WTC11 (cell line): Measurements from ENCODE around the gene HPS1. TPM values are rescaled to one million over a fixed set of nuclear protein-coding genes. Genes with fewer than 3 reads are reported as not detected.

Experiments
- ATAC-seq: fragments of 200-7000 bp; cut with Tn5 transposase; 2 replicates; pipeline ENCODE4 v1.10.0; 2021; ENCODE audit warnings: mild to moderate bottlenecking, moderate library complexity
- CTCF ChIA-PET: fragments of 300-600 bp; sonication (Branson Sonifier 250); formaldehyde crosslinking; loops from one replicate; lab custom pipeline; 2021; ENCODE audit warnings: antibody characterized with exemption; lab: Charles Lee
- POLR2A ChIA-PET: fragments of 350-600 bp; sonication (Branson Sonifier 250); formaldehyde crosslinking; loops from one replicate; lab custom pipeline; 2021; ENCODE audit warnings: antibody characterized with exemption; lab: Charles Lee
- DNase-seq: peaks from one replicate; pipeline ENCODE4 v3.0.0; 2021; ENCODE audit warnings: low spot score
- H3K27ac Mint-ChIP-seq: 2 replicates; pipeline ENCODE4 v1.8.0; 2021; ENCODE audit warnings: mixed read lengths
- H3K27me3 Mint-ChIP-seq: 2 replicates; pipeline ENCODE4 v1.8.0; 2021; ENCODE audit warnings: low read depth, mild to moderate bottlenecking, moderate library complexity, mixed read lengths
- H3K36me3 Mint-ChIP-seq: 2 replicates; pipeline ENCODE4 v1.8.0; 2021; ENCODE audit warnings: mixed read lengths
- H3K4me1 Mint-ChIP-seq: 2 replicates; pipeline ENCODE4 v1.8.0; 2022; ENCODE audit warnings: mixed read lengths
- H3K4me3 Mint-ChIP-seq: 2 replicates; pipeline ENCODE4 v1.8.0; 2021; ENCODE audit warnings: mild to moderate bottlenecking, moderate library complexity, mixed read lengths
- H3K9me3 Mint-ChIP-seq: 2 replicates; pipeline ENCODE4 v1.8.0; 2021; ENCODE audit warnings: mixed read lengths
- CDX4 ChIP-seq: fragments of 250-450 bp; sonication (Bioruptor Pico); IDR thresholded peaks from 2 replicates; pipeline ENCODE4 v1.9.0; 2021; ENCODE audit warnings: moderate library complexity, mild to moderate bottlenecking, inconsistent platforms, borderline replicate concordance
- E2F1 ChIP-seq: sonication (generic); formaldehyde crosslinking; IDR thresholded peaks from 2 replicates; pipeline ENCODE4 v1.8.0; 2022; ENCODE audit warnings: mild to moderate bottlenecking, missing genetic modification reagents
- E2F5 ChIP-seq: sonication (generic); formaldehyde crosslinking; IDR thresholded peaks from 2 replicates; pipeline ENCODE4 v1.8.1; 2022; ENCODE audit warnings: mild to moderate bottlenecking, moderate library complexity, missing genetic modification reagents
- FOXK1 ChIP-seq: sonication (generic); formaldehyde crosslinking; IDR thresholded peaks from 2 replicates; pipeline ENCODE4 v1.8.0; 2022; ENCODE audit warnings: mild to moderate bottlenecking, moderate library complexity, missing genetic modification reagents
- GABPB1 ChIP-seq: sonication (generic); formaldehyde crosslinking; IDR thresholded peaks from 2 replicates; pipeline ENCODE4 v1.8.1; 2023; ENCODE audit warnings: mild to moderate bottlenecking, missing genetic modification reagents
- HMGA2 ChIP-seq: fragments of 250-450 bp; sonication (Bioruptor Pico); IDR thresholded peaks from 2 replicates; pipeline ENCODE4 v1.4.0; 2021; ENCODE audit warnings: mild to moderate bottlenecking, moderate library complexity
- HMGXB4 ChIP-seq: sonication (generic); formaldehyde crosslinking; IDR thresholded peaks from 2 replicates; pipeline ENCODE4 v1.8.1; 2023; ENCODE audit warnings: mild to moderate bottlenecking, moderate library complexity, missing genetic modification reagents
- OVOL2 ChIP-seq: fragments of 250-450 bp; sonication (Bioruptor Pico); IDR thresholded peaks from 2 replicates; pipeline ENCODE4 v1.9.0; 2021; ENCODE audit warnings: mild to moderate bottlenecking, borderline replicate concordance
- PRDM15 ChIP-seq: sonication (generic); formaldehyde crosslinking; IDR thresholded peaks from 2 replicates; pipeline ENCODE4 v1.8.0; 2022; ENCODE audit warnings: missing genetic modification reagents
- PRRX2 ChIP-seq: fragments of 250-450 bp; sonication (Bioruptor Pico); IDR thresholded peaks from 2 replicates; pipeline ENCODE4 v1.8.0; 2021; ENCODE audit warnings: mild to moderate bottlenecking
- RORB ChIP-seq: fragments of 250-450 bp; sonication (Bioruptor Pico); IDR thresholded peaks from 2 replicates; pipeline ENCODE4 v1.9.0; 2021; ENCODE audit warnings: mild to moderate bottlenecking
- SMAD4 ChIP-seq: sonication (generic); formaldehyde crosslinking; IDR thresholded peaks from 2 replicates; pipeline ENCODE4 v1.8.0; 2022; ENCODE audit warnings: mild to moderate bottlenecking, missing genetic modification reagents
- SOX15 ChIP-seq: fragments of 250-450 bp; sonication (Bioruptor Pico); IDR thresholded peaks from 2 replicates; pipeline ENCODE4 v1.9.0; 2021; ENCODE audit warnings: mild to moderate bottlenecking
- STAT6 ChIP-seq: sonication (generic); formaldehyde crosslinking; conservative IDR thresholded peaks from 2 replicates; pipeline ENCODE4 v1.8.1; 2023; ENCODE audit warnings: mild to moderate bottlenecking, low read depth, missing genetic modification reagents, moderate library complexity
- TEAD1 ChIP-seq: sonication (generic); formaldehyde crosslinking; IDR thresholded peaks from 2 replicates; pipeline ENCODE4 v1.8.0; 2022; ENCODE audit warnings: mild to moderate bottlenecking, missing genetic modification reagents
- TEAD4 ChIP-seq: sonication (generic); formaldehyde crosslinking; IDR thresholded peaks from 2 replicates; pipeline ENCODE4 v1.8.0; 2022; ENCODE audit warnings: mild to moderate bottlenecking, missing genetic modification reagents
- TP53 ChIP-seq: sonication (generic); formaldehyde crosslinking; IDR thresholded peaks from 2 replicates; pipeline ENCODE4 v1.8.1; 2023; ENCODE audit warnings: mild to moderate bottlenecking, missing genetic modification reagents
- ZBTB21 ChIP-seq: sonication (generic); formaldehyde crosslinking; IDR thresholded peaks from 2 replicates; pipeline ENCODE4 v1.8.1; 2023; ENCODE audit warnings: mild to moderate bottlenecking, missing genetic modification reagents, borderline replicate concordance
- total RNA-seq: library from RNA; stranded (reverse); gene quantifications from 3 replicates; pipeline ENCODE4 v1.2.3, GENCODE V29; 2021

Gene HPS1
- total RNA-seq, 1 experiment from 2014 or later: 49.3 TPM

- Mint-ChIP-seq H3K27ac (no peak overlapping the region), H3K4me1 (no peaks in the 10 kb centered on the region), H3K27me3 (no peaks in the 10 kb centered on the region), H3K36me3 (peaks cover 61% of the 10 kb centered on the region), H3K9me3 (peaks cover 14% of the 10 kb centered on the region), H3K4me3 (no peak overlapping the region)
- POLR2A ChIA-PET: no interaction called here
- ATAC-seq (no peak), DNase-seq (no peak)
- CTCF ChIA-PET: interaction anchor here (1.2 kb wide), 1 partner anchor 9 kb away, joined by 3 read pairs; no protein-coding TSS in a partner anchor
- TF ChIP-seq ZBTB21 (CRISPR knock-in tag) (no peak), E2F5 (no peak), FOXK1 (no peak), HMGA2 (CRISPR knock-in tag) (no peak), OVOL2 (CRISPR knock-in tag) (no peak)
Measured at GRCh38 chr10:98432330-98432729, 14.4 kb downstream of the HPS1 start.

- H3K27ac Mint-ChIP-seq: no peak overlapping the region
- H3K4me1 Mint-ChIP-seq: no peaks in the 10 kb centered on the region
- peaks cover 14% of the 10 kb centered on the region for H3K9me3 Mint-ChIP-seq
- ChIA-PET POLR2A (no interaction called here), CTCF (no interaction called here)
- no peaks in the 10 kb centered on the region for H3K27me3 Mint-ChIP-seq
- no peak overlapping the region for H3K4me3 Mint-ChIP-seq
- DNase-seq: no peak
- H3K36me3 Mint-ChIP-seq: peaks cover 58% of the 10 kb centered on the region
- no peak for ATAC-seq
- TF ChIP-seq SMAD4 (CRISPR knock-in tag) (no peak), STAT6 (CRISPR knock-in tag) (no peak), SOX15 (CRISPR knock-in tag) (no peak), TEAD4 (CRISPR knock-in tag) (no peak), PRRX2 (CRISPR knock-in tag) (no peak), TP53 (CRISPR knock-in tag) (no peak), HMGXB4 (no peak), E2F1 (CRISPR knock-in tag) (no peak), RORB (CRISPR knock-in tag) (no peak), TEAD1 (CRISPR knock-in tag) (no peak), GABPB1 (CRISPR knock-in tag) (no peak), PRDM15 (CRISPR knock-in tag) (no peak), CDX4 (no peak)
Measured at GRCh38 chr10:98431016-98431415, 15.7 kb downstream of the HPS1 start.
